HG03558 (cell line): ENCODE results near the gene DUSP19.
"Not testable (repeated sequence)": the region's sequence is repeated elsewhere in the genome, so short reads cannot be mapped to it uniquely, and the experiment has no call there.

Source experiments
- ATAC-seq: cut with Tn5 transposase; IDR thresholded peaks from one replicate; pipeline ENCODE4 v1.9.1; 2021; ENCODE audit warnings: moderate number of reproducible peaks; ENCODE audit not compliant: unreplicated experiment; ENCODE audit errors: extremely low read depth

The DUSP19 gene

GRCh38 chr2:183078464-183079138, at the start of gene DUSP19:
Gene DUSP19 (plus strand): TSS chr2:183078747. CDS start chr2:183078934, 187 bp downstream.
- ATAC-seq = peak; percentile 76

- ATAC-seq = no peak
Measured at GRCh38 chr2:183029219-183029618, 49.3 kb upstream of the DUSP19 start.

- no peak for ATAC-seq
Measured at GRCh38 chr2:183031911-183032794, 46.4 kb upstream of the DUSP19 start.

- no peak for ATAC-seq
Measured at GRCh38 chr2:183033951-183034350, 44.6 kb upstream of the DUSP19 start.

GRCh38 chr2:183034806-183035205, 43.7 kb upstream of the DUSP19 start:
- no peak for ATAC-seq

- ATAC-seq = no peak
Measured at GRCh38 chr2:183035298-183035953, 43.1 kb upstream of the DUSP19 start.

GRCh38 chr2:183035954-183036669, 42.4 kb upstream of the DUSP19 start:
- ATAC-seq = peak; percentile 53

GRCh38 chr2:183037074-183037552, 41.4 kb upstream of the DUSP19 start:
- ATAC-seq = no peak

- peak; percentile 8 for ATAC-seq
Measured at GRCh38 chr2:183037553-183038340, 40.8 kb upstream of the DUSP19 start.

GRCh38 chr2:183038341-183039300, 39.9 kb upstream of the DUSP19 start, which contains the start of gene NCKAP1:
Gene NCKAP1 (minus strand): TSS chr2:183038457. CDS start chr2:183038099, 358 bp downstream.
- peak; percentile 61 for ATAC-seq

- ATAC-seq = no peak
Measured at GRCh38 chr2:183040604-183041003, 37.9 kb upstream of the DUSP19 start.

- not testable (repeated sequence) for ATAC-seq
Measured at GRCh38 chr2:183043580-183043979, 35.0 kb upstream of the DUSP19 start.

GRCh38 chr2:183047486-183048125, 30.9 kb upstream of the DUSP19 start:
- ATAC-seq = not testable (repeated sequence)

GRCh38 chr2:183049420-183049819, 29.1 kb upstream of the DUSP19 start:
- ATAC-seq = no peak

GRCh38 chr2:183057333-183057985, 21.1 kb upstream of the DUSP19 start:
- ATAC-seq = peak; percentile 29

GRCh38 chr2:183059561-183059960, 19.0 kb upstream of the DUSP19 start:
- ATAC-seq = no peak

GRCh38 chr2:183060571-183061231, 17.8 kb upstream of the DUSP19 start:
- no peak for ATAC-seq
